ENCODE results near the gene RAPGEF4. TPM values are rescaled to one million over a fixed set of nuclear protein-coding genes. Genes with fewer than 3 reads are reported as not detected.
A peak's percentile ranks its signal among the peaks of the same experiment; 100 is the strongest.
"Not testable (repeated sequence)": the region's sequence is repeated elsewhere in the genome, so short reads cannot be mapped to it uniquely, and the experiment has no call there.

The RAPGEF4 gene
- total RNA-seq, 1 donor from 2014 or later = 16.6 TPM

DNA sequence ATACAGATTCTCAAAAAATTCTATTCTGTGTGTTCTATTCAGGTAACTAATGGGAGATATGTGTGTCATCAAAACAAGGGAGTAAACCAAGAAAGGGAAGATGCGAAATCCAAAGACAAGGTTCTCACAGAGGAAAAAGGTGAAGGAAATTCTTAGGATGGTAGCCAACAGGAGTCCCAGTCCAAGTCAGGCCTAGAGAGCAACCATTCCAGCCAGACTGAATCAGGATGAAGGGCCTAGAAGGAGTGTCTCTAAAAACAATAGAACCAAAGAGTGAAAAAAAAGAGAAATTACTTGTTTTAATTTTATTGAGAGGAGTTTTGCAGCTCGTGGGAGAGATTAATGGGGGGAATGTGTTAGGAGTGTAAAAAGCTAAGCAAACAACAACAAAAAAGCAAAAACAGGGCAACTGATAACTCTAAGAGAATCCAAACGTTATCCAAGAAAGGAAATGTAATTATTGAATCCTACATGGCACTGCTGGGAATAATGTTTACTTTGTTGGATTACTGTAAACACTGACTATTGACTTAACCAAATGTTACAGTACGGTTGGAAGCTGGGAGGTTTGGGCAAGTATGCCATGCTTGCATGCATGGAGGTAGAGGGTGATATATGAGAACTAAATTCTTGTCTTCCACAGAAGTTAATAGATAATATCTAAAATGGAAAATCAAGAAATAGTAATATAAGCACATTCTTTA lies 352.3 kb downstream of the RAPGEF4 start:
- intact Hi-C loops (cut with micrococcal nuclease) = loop anchor here (10.0 kb wide), 1 partner anchor 107 kb away; no protein-coding TSS in a partner anchor
- ATAC-seq (no peak), DNase-seq (no peak)

DNA sequence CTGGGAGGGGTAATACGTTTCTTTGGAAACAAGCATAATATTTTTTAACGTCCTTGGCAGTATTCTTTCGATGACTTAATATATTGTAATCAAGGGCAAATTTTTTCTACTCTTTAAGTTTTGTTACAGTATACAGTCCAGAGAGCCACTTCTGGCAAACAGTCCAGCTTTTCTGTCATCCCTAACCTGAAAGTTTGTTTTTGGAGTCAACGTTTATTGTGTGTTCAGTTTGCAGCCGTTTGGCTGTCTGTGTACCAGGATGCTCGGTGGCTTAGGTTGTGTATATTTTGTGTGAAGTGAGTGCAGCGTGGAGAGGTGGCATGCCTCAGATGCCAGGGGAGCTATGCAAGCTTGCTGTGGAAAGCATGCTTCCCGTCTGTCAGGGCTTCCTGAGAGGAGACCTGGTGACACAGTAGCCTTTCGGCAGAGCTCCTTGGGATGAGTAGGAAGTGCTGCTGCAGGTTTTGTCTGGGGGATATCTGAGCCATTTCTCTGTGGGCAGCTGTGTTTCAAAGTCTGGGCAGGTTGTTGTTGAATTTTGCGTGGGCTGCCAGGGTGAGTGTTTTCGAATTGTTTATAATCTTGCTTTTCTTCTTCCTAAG lies 354.7 kb downstream of the RAPGEF4 start:
- ATAC-seq (peak; percentile 86), DNase-seq (peak; percentile 44)
- intact Hi-C loops (cut with micrococcal nuclease) = no loop called here

DNA sequence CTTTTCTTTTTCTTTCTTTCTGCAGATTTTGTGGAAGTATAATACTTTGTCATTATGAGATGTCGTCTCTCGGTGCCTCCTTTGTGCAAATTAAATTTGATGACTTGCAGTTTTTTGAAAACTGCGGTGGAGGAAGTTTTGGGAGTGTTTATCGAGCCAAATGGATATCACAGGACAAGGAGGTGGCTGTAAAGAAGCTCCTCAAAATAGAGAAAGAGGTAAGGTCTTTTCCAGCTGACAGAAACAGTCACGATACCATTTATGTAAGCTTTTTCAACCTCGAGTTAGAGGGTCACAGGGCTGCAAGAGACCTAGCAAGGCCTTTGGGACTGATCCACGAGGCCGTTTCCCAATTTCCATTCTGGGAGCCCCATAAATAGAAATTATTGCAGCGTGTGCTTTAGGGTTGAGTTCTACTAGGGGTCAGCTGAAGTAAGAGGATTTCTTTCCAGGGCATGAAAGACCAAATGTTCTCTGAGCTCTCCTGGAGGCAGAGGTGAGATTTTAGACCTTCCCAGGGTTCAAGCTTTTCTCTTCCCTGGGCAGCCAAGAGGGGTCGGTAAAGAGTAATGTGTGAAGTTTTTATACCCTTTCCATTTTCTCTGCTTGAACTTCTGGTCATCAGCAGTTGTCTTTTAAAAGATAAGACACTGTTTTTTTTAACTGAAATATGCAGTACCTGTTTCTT lies 355.5 kb downstream of the RAPGEF4 start:
- ATAC-seq (peak; percentile 84), DNase-seq (peak; percentile 41)
- intact Hi-C loops (cut with micrococcal nuclease) = no loop called here

DNA sequence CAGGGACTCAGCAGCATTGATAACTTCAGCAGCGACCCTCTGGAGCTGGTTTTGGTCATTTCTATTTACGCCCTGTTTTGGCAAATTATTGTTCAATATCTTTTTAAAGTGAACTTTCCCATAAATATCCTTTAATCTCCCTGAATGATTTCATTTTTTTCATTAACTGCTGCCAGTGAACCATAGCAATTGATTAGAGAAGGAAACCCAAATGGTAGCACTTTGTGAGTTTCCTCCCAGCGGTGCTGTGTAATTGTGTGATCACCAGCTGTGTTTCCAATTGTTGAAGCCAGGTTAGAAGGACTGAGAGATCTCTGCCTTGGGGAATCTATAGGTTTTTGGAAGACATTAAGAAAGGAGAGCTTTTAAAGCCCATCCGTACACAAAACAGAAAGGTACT lies 356.3 kb downstream of the RAPGEF4 start:
- DNase-seq (no peak), ATAC-seq (no peak)
- intact Hi-C loops (cut with micrococcal nuclease) = no loop called here

DNA sequence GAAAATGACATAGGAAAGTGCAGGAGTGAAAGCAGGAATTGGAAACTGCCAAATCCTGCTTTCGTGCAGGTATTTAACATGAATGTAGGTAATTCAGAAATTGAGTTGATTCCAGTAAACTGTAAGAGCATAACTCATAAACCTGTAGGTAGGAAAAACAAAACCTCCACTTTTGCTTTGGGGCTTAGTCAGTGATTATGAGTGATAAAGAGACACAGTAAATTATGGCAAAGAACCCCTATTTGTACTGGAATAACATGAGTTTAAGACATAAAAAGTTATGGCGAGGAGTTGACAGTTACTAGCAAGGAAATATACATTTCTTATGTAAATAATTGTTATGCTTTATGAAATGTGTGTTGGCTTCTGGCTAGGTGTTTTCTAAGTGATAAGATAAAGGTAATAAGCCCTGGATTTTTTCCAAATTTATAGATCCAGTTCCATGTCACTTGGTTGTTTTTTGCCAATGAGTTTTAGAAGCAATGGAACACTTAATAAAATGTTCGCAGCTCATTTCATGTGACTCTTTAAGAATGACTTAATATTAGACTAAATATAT lies 357.3 kb downstream of the RAPGEF4 start:
- intact Hi-C loops (cut with micrococcal nuclease) = no loop called here
- ATAC-seq (no peak), DNase-seq (no peak)

DNA sequence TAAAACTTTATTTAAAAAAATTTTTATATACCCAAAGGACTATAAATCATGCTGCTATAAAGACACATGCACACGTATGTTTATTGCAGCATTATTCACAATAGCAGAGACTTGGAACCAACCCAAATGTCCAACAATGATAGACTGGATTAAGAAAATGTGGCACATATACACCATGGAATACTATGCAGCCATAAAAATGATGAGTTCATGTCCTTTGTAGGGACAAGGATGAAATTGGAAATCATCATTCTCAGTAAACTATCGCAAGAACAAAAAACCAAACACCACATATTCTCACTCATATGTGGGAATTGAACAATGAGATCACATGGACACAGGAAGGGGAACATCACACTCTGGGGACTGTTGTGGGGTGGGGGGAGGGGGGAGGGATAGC lies 358.0 kb downstream of the RAPGEF4 start:
- ATAC-seq; DNase-seq; intact Hi-C loops (cut with micrococcal nuclease): not testable (repeated sequence)

DNA sequence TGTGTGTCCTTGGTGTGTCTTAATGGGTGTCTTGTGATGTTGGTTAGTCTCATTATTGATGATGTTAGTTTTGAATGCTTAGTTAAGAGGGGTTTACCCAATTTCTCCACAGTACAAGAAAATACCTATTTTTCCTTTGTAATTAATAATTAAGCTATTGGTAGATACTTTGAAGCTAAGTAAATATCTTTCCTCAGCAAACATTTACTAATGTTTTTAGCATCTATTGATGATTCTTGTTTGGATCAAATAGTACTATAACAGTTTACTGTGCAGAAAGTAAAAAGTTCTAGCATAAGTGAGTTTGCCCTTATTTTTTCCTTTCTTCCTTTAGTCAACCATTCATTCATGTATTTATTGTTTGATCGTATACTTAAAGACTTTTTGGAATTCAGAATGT lies 359.1 kb downstream of the RAPGEF4 start:
- no peak for ATAC-seq
- intact Hi-C loops (cut with micrococcal nuclease) = no loop called here
- DNase-seq = no peak

DNA sequence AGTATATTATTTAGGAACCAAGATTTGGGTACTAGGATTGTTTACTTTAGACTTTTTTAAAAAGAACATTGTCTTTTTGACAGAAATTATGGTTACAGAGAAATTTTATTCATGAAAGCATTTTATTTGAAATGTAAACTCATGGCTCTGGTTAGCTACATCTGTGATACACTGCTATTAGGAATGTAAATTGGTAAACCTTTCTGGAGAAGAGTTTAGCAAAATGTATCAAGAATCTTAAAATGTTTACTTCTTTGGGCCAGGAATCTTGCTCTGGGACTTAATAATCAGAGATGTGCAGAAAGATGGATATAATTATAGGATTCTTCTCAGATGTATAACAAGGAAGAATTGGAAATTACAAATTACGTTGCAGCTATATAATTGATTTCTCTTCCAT lies 359.7 kb downstream of the RAPGEF4 start:
- intact Hi-C loops (cut with micrococcal nuclease) = no loop called here
- no peak for DNase-seq
- ATAC-seq = no peak

DNA sequence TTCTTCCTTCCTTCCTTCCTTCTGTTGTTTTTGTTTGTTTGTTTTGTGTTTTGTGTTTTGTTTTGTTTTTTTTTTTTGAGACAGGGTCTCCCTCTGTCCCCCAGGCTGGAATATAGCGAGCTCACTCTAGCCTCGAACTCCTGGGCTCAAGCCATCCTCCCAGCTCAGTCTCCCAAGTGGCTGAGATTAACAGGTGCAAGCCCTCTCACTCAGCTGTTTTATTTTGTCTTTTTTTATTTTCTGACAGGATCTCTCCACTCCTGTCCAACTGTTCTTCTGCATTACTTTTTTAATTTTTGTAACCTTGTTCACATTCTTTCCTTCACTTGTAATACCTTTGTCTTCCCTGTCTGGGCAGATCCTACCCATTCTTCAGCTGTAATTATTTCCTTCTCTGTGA lies 363.6 kb downstream of the RAPGEF4 start:
- intact Hi-C loops (cut with micrococcal nuclease) = no loop called here
- ATAC-seq (no peak), DNase-seq (no peak)

DNA sequence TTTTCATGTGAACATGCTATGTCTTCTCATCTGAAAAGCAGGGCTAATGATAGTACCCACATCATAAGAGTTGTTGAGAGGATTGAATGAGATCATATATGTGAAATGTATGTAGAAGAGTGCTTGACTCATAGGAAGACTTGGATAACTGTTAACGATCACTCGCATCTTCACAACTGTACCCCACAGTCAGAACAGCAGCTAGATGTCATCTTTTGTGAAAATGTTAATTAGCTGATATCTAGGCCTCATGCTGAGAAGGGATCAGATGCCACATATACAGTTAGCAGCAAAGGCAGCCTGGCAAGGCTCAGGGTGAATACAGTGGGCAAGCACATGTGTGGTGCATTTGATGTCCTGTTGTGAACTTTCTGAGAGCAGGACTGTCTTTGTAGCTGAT lies 364.2 kb downstream of the RAPGEF4 start:
- ATAC-seq (peak; percentile 15), DNase-seq (no peak)
- intact Hi-C loops (cut with micrococcal nuclease) = no loop called here

DNA sequence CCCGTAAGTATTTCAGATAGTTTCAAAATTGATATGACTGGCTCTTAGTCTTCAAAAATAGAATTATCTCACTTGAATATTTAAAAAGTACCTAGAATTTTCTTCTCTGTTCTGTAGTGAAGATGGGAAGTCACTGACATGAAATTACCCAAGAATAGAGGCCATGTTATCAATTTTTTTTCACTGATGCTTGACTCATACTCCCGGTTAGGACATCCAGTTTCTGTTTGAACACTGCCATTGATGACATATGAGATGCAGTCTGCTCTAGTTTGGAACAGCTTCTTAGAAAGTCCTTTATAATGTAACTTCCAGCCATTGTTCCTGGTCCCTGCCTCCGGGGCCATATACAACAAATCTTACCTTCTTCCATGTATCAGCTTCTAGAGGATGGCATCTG lies 366.0 kb downstream of the RAPGEF4 start:
- intact Hi-C loops (cut with micrococcal nuclease) = no loop called here
- no peak for DNase-seq
- peak; percentile 69 for ATAC-seq

Other genes starting within 250 kb of the RAPGEF4 start
- 58.3 TPM for gene PDK1, start 179.8 kb upstream of the RAPGEF4 start, total RNA-seq